ENCODE measurements around the gene NUDT5.

GRCh38 chr10:12195281-12195602 is 449 bp downstream of the NUDT5 start:
- TF ChIP-seq CTCF (conservative IDR thresholded peaks at IDR 0.05 in 1 of 2, IDR thresholded peaks at IDR 0.05 in 1 of 2; ENCODE audit: extremely low read depth in 1 of 2, insufficient read depth in 1 of 2, low read depth in 1 of 2, low read length in 2 of 2) (no peak), EZH2 (IDR thresholded peaks at IDR 0.05; ENCODE audit: borderline replicate concordance, low read length) (no peak)
